Parathyroid adenoma (tissue), 2 donors: Measurements from ENCODE around the gene C11orf54.
A peak's percentile ranks its signal among the peaks of the same experiment; 100 is the strongest.
"Not testable (repeated sequence)": the region's sequence is repeated elsewhere in the genome, so short reads cannot be mapped to it uniquely, and the experiment has no call there.

Experiments
- H2AFZ ChIP-seq: fragments of 300-600 bp; sonication (generic); one replicate; pipeline ENCODE4 v1.7.0; 2017; ENCODE audit warnings: antibody characterized with exemption, mild to moderate bottlenecking
- H3K27ac ChIP-seq: fragments of 300-600 bp; sonication (generic); one replicate; pipeline ENCODE4 v1.7.0; 2017
- H3K27me3 ChIP-seq: fragments of 300-600 bp; sonication (generic); one replicate; pipeline ENCODE4 v1.7.0; 2017; ENCODE audit warnings: low read length; ENCODE audit not compliant: control insufficient read depth, insufficient read depth
- H3K36me3 ChIP-seq: fragments of 300-600 bp; sonication (generic); one replicate; pipeline ENCODE4 v1.7.0; 2017; ENCODE audit warnings: low read length; ENCODE audit not compliant: control insufficient read depth, insufficient read depth
- H3K4me1 ChIP-seq: fragments of 300-600 bp; sonication (generic); one replicate; pipeline ENCODE4 v1.7.0; 2017; ENCODE audit warnings: control low read depth
- H3K4me2 ChIP-seq: fragments of 300-600 bp; sonication (generic); one replicate; pipeline ENCODE4 v1.7.0; 2017; ENCODE audit warnings: low read length
- H3K4me3 ChIP-seq: fragments of 300-600 bp; sonication (generic); one replicate; pipeline ENCODE4 v1.7.0; 2017; ENCODE audit warnings: low read depth, low read length
- H3K79me2 ChIP-seq: fragments of 300-600 bp; sonication (generic); one replicate; pipeline ENCODE4 v1.7.0; 2017; ENCODE audit warnings: control low read depth
- H3K9ac ChIP-seq: fragments of 300-600 bp; sonication (generic); one replicate; pipeline ENCODE4 v1.7.0; 2017; ENCODE audit warnings: mild to moderate bottlenecking
- H3K9me3 ChIP-seq: fragments of 300-600 bp; sonication (generic); one replicate; pipeline ENCODE4 v1.7.0; 2017; ENCODE audit warnings: low read length; ENCODE audit not compliant: control insufficient read depth
- TF ChIP-seq, protein P1 (sequence below): fragments of 300-600 bp; sonication (generic); IDR thresholded peaks from one replicate; pipeline ENCODE4 v1.7.0; 2017; ENCODE audit warnings: antibody characterized with exemption, mild to moderate bottlenecking
- donor health status: primary hyperparathyroidism.

The C11orf54 gene

GRCh38 chr11:93741882-93742226, 382 bp downstream of the C11orf54 start:
- H3K27me3 ChIP-seq: no peaks in the 10 kb centered on the region
- no peak overlapping the region for H3K9ac ChIP-seq
- no peaks in the 10 kb centered on the region for H3K9me3 ChIP-seq
- peak overlapping the region; percentile 91 for H3K4me2 ChIP-seq
- H3K79me2 ChIP-seq: peaks cover 6% of the 10 kb centered on the region
- peak overlapping the region; percentile 89 for H2AFZ ChIP-seq
- peak overlapping the region; percentile 88 for H3K27ac ChIP-seq
- H3K4me1 ChIP-seq: peaks cover 8% of the 10 kb centered on the region
- no peaks in the 10 kb centered on the region for H3K36me3 ChIP-seq
- TF ChIP-seq, protein P1, sequence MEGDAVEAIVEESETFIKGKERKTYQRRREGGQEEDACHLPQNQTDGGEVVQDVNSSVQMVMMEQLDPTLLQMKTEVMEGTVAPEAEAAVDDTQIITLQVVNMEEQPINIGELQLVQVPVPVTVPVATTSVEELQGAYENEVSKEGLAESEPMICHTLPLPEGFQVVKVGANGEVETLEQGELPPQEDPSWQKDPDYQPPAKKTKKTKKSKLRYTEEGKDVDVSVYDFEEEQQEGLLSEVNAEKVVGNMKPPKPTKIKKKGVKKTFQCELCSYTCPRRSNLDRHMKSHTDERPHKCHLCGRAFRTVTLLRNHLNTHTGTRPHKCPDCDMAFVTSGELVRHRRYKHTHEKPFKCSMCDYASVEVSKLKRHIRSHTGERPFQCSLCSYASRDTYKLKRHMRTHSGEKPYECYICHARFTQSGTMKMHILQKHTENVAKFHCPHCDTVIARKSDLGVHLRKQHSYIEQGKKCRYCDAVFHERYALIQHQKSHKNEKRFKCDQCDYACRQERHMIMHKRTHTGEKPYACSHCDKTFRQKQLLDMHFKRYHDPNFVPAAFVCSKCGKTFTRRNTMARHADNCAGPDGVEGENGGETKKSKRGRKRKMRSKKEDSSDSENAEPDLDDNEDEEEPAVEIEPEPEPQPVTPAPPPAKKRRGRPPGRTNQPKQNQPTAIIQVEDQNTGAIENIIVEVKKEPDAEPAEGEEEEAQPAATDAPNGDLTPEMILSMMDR: no peak
- peak overlapping the region; percentile 87 for H3K4me3 ChIP-seq

GRCh38 chr11:93743291-93743690, 1.8 kb downstream of the C11orf54 start:
- H3K9me3 ChIP-seq: no peaks in the 10 kb centered on the region
- no peak overlapping the region for H3K4me3 ChIP-seq
- H3K9ac ChIP-seq: no peak overlapping the region
- no peaks in the 10 kb centered on the region for H3K27me3 ChIP-seq
- H3K4me2 ChIP-seq: no peak overlapping the region
- TF ChIP-seq, protein P1: no peak
- peaks cover 5% of the 10 kb centered on the region for H3K4me1 ChIP-seq
- no peak overlapping the region for H3K27ac ChIP-seq
- peaks cover 6% of the 10 kb centered on the region for H3K79me2 ChIP-seq
- no peaks in the 10 kb centered on the region for H3K36me3 ChIP-seq
- no peak overlapping the region for H2AFZ ChIP-seq

DNA sequence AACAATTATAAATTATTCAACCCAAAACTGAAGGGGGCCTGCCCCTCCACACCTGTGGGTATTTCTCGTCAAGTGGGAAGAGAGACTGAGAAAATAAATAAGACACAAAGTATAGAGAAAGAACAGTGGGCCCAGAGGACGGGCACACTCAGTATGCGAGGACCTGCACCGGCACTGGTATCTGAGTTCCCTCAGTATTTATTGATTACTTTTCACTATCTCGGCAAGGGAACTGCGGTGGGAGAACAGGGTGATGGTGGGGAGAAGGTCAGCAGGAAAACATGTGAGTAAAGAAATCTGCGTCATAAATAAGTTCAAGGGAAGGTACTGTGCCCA, 3.2 kb downstream of the C11orf54 start:
- TF ChIP-seq, protein P1: no peak
- Histone ChIP-seq H3K4me2 (no peak overlapping the region), H3K9ac (no peak overlapping the region), H3K4me1 (peaks cover under 1% of the 10 kb centered on the region), H3K36me3 (no peaks in the 10 kb centered on the region), H3K4me3 (no peak overlapping the region), H3K27ac (no peak overlapping the region), H2AFZ (no peak overlapping the region), H3K27me3 (no peaks in the 10 kb centered on the region), H3K79me2 (peaks cover 6% of the 10 kb centered on the region), H3K9me3 (no peaks in the 10 kb centered on the region)

- H3K4me2 ChIP-seq, H3K27ac ChIP-seq, H3K4me1 ChIP-seq, H3K27me3 ChIP-seq, H2AFZ ChIP-seq, H3K9me3 ChIP-seq, H3K36me3 ChIP-seq, H3K79me2 ChIP-seq, H3K9ac ChIP-seq, H3K4me3 ChIP-seq: not testable (repeated sequence)
Measured at GRCh38 chr11:93745005-93745755, 3.7 kb downstream of the C11orf54 start.

DNA sequence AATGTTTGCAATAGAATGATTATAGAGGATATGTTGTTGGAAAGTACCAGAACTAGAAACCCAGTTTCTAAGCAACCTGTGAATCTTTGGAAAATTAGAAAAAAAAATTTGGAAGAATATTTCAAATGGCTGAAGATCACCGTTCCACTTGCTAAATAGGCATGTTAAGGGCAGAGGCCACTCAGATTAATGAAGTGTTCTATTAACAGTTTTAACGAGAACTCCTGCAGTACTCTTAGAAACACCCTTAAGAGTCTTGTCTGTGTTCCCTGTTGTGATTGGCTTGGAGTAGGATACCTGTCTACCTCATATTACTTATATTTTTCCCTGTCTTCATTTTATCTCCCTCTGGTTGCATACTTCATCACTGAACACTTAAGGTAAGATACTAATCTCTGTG, 4.6 kb downstream of the C11orf54 start:
- Histone ChIP-seq H3K4me3 (no peak overlapping the region), H2AFZ (no peak overlapping the region), H3K27ac (no peak overlapping the region), H3K27me3 (no peaks in the 10 kb centered on the region), H3K4me1 (no peaks in the 10 kb centered on the region), H3K9ac (no peak overlapping the region), H3K4me2 (no peak overlapping the region), H3K9me3 (no peaks in the 10 kb centered on the region), H3K79me2 (no peaks in the 10 kb centered on the region), H3K36me3 (no peaks in the 10 kb centered on the region)
- TF ChIP-seq, protein P1: no peak
